Activated CD8-positive, alpha-beta memory T cell treated with anti-CD3 and anti-CD28 coated beads, Interleukin-2, amount 50 U/mL, for 1 hour (primary cell): ENCODE data around the gene ERICH6B.

ENCODE experiments used
- DNase-seq: peaks from one replicate; pipeline ENCODE4 v3.0.0-alpha.2; 2020; ENCODE audit errors: extremely low read depth

ERICH6B gene

DNA sequence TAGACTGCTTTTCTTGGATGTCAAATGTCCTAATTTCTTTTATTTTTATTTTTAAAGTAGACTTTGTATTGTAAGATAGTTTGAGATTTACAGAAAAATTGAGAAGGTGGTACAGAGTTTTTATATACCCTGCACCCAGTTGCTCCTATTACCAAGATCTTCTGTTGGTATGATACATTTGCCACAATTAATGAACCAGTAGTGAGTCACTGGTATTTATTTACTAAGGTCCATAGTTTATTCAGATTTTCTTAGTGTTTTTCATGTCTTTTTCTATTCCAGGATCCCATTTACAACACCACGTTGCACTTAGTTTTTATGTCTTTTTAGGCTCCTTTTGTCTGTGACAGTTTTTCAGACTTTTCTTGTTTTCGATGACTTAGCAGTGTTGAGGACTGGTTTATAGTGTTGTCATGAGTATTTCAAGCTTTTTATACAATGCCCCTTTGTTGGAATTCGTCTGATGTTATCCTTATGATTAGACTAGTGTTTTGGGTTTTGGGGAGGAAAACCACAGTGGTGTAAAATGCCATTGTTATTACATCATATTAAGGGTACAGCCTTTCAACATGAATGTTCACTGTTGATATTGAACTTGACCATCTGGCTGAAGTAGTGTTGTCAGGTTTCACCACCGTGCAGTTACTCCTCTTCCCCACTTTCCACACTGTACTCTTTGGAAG lies 114.9 kb downstream of the ERICH6B start:
- no peak for DNase-seq

DNA sequence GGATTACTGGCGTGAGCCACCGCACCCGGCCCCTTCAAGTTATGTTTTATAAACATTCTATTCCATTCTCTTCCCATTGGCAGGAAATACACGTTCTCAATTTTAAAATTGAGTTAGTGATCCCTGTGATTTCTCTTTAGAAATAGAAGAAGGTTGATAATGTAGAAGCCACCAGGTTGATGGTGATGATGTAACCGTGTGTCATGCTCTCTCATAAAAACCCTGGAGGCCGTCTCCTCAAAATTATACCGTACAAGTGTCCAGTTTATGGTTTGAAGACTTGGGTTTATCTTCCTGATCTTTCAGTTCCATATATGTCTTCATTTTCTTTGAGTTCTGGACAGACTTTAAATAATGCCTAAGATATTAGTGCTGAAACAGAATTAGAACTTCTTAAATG lies 118.6 kb downstream of the ERICH6B start:
- DNase-seq = no peak

DNA sequence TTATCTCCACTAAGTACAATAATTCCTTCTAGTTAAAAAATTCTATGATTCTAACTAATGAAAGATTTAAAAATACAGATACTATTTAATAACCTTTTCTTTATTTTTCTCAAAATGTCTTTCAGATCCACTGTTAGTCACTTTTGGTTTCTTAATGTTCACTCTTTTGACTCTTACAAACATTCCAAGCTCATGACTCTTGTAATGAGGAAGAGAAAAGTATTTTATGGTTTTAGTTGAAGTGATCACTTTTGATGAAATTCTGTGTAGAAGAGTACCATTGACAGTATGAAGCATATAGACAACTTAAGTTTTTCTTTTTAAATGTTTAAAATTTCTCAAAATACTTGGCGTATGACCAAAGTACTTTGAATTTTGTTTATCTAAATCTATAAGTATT lies 123.0 kb downstream of the ERICH6B start:
- DNase-seq = no peak
